Left lung (tissue), 10 donors: ENCODE measurements around the gene AKT1. TPM values are rescaled to one million over a fixed set of nuclear protein-coding genes. Genes with fewer than 3 reads are reported as not detected.
"Not testable (repeated sequence)": the region's sequence is repeated elsewhere in the genome, so short reads cannot be mapped to it uniquely, and the experiment has no call there.

Experiments used
- ATAC-seq: fragments of 200-7000 bp; cut with Tn5 transposase; one replicate; pipeline ENCODE4 v1.9.1; 2020; ENCODE audit warnings: moderate library complexity
- DNase-seq, 4 donors: peaks; one replicate each; pipeline ENCODE4 v3.0.0-alpha.2; 2013 to 2020
- H3K27ac ChIP-seq, 2 donors: fragments of 200-600 bp; sonication (generic) in 1 of 2; one replicate each; pipeline versions ENCODE4 v1.5.0 to v1.8.0; 2020 to 2021
- H3K27me3 ChIP-seq, 2 donors: fragments of 200-600 bp; sonication (generic) in 1 of 2; one replicate each; pipeline versions ENCODE4 v1.5.0 to v1.8.0; 2020 to 2021
- H3K36me3 ChIP-seq, 2 donors: fragments of 200-600 bp; sonication (generic) in 1 of 2; one replicate each; pipeline versions ENCODE4 v1.5.0 to v1.8.0; 2020 to 2021
- H3K4me1 ChIP-seq, 2 donors: fragments of 200-600 bp; one replicate each; pipeline ENCODE4 v1.8.0; 2021
- H3K4me3 ChIP-seq, 2 donors: fragments of 200-600 bp; sonication (generic) in 1 of 2; one replicate each; pipeline versions ENCODE4 v1.5.0 to v1.8.0; 2020 to 2021; ENCODE audit warnings: mild to moderate bottlenecking in 1 of 2
- H3K9me3 ChIP-seq, 2 donors: fragments of 200-600 bp; sonication (generic) in 1 of 2; one replicate each; pipeline versions ENCODE4 v1.5.0 to v1.8.0; 2020 to 2021
- CTCF ChIP-seq, 2 donors: fragments of 200-600 bp; sonication (generic) in 1 of 2; IDR thresholded peaks; one replicate each; pipeline versions ENCODE4 v1.5.0 to v1.8.0; 2021; ENCODE audit warnings: antibody characterized with exemption in 2 of 2
- intact Hi-C, 2 donors: fragments of 100-400 bp; cut with DNase I; formaldehyde crosslinking; loops; one replicate each; pipeline versions ENCODE4 v1.11.2 to v1.14.2; 2022
- polyA plus RNA-seq, 6 donors: library from polyadenylated mRNA; unstranded; fragments of 120-200 nt; gene quantifications; one replicate each; pipeline ENCODE4 v1.2.1, GENCODE V29; 2013; ENCODE audit not compliant: insufficient read length in 6 of 6
- total RNA-seq, 2 donors: library from RNA; stranded (reverse); fragmentation: NEBNext Ultra II Directional; extraction: Animal tissue kit (Norgen Biotek cat#: 25700); gene quantifications; one replicate each; pipeline ENCODE4 v1.2.1, GENCODE V29; 2021
- donor health status: DM: no; HTN: yes; CAD: no.
- donor health status: DM: no; HTN: no; CAD: no.

The AKT1 gene
- total and polyA plus RNA-seq, 8 donors = 144 to 214 (median 173) TPM

- Histone ChIP-seq H3K9me3 (no peaks in the 10 kb centered on the region), H3K27me3 (peaks cover 37 to 62% of the 10 kb centered on the region in 2 donors), H3K4me3 (peak overlapping the region in 1 of 2 donors; percentile 27), H3K4me1 (peaks cover 6 to 16% of the 10 kb centered on the region in 2 donors), H3K36me3 (no peaks in the 10 kb centered on the region), H3K27ac (no peak overlapping the region)
- peak; percentile 61 for ATAC-seq
- DNase-seq = peak in 1 of 4 donors; percentile 75
- intact Hi-C loops = no loop called here
- TF ChIP-seq CTCF (IDR thresholded peaks at IDR 0.05) = no peak
Measured at GRCh38 chr14:104843442-104844305, 48.1 kb upstream of the AKT1 start.

GRCh38 chr14:104843006-104843405 lies 47.5 kb upstream of the AKT1 start:
- intact Hi-C loops = no loop called here
- no peaks in the 10 kb centered on the region for H3K36me3 ChIP-seq
- H3K27ac ChIP-seq = no peak overlapping the region
- H3K9me3 ChIP-seq = no peaks in the 10 kb centered on the region
- no peak for ATAC-seq
- H3K27me3 ChIP-seq = peaks cover 37 to 62% of the 10 kb centered on the region in 2 donors
- no peak for TF ChIP-seq CTCF (IDR thresholded peaks at IDR 0.05)
- DNase-seq = no peak
- H3K4me3 ChIP-seq = no peak overlapping the region
- H3K4me1 ChIP-seq = peaks cover 6 to 16% of the 10 kb centered on the region in 2 donors

- Histone ChIP-seq H3K9me3 (no peaks in the 10 kb centered on the region), H3K27ac (no peak overlapping the region), H3K4me3 (no peak overlapping the region), H3K27me3 (peaks cover 37 to 53% of the 10 kb centered on the region in 2 donors), H3K4me1 (peaks cover 6 to 16% of the 10 kb centered on the region in 2 donors), H3K36me3 (no peaks in the 10 kb centered on the region)
- DNase-seq (no peak), ATAC-seq (no peak)
- intact Hi-C loops = no loop called here
- TF ChIP-seq CTCF (IDR thresholded peaks at IDR 0.05) = no peak
Measured at GRCh38 chr14:104841730-104842129, 46.2 kb upstream of the AKT1 start.

GRCh38 chr14:104836171-104836935 lies 40.8 kb upstream of the AKT1 start:
- H3K27ac ChIP-seq, H3K9me3 ChIP-seq, intact Hi-C loops, H3K4me1 ChIP-seq, H3K4me3 ChIP-seq, H3K27me3 ChIP-seq, H3K36me3 ChIP-seq, ATAC-seq: not testable (repeated sequence)
- DNase-seq = peak in 1 of 4 donors; percentile 9

- no peak overlapping the region for H3K27ac ChIP-seq
- H3K4me3 ChIP-seq = no peak overlapping the region
- ATAC-seq (no peak), DNase-seq (no peak)
- no peak for TF ChIP-seq CTCF (IDR thresholded peaks at IDR 0.05)
- peaks cover 0 to 21% of the 10 kb centered on the region in 2 donors for H3K27me3 ChIP-seq
- peaks cover 8 to 20% of the 10 kb centered on the region in 2 donors for H3K4me1 ChIP-seq
- H3K9me3 ChIP-seq = no peaks in the 10 kb centered on the region
- H3K36me3 ChIP-seq = no peaks in the 10 kb centered on the region
- intact Hi-C loops = no loop called here
Measured at GRCh38 chr14:104830781-104831180, 35.2 kb upstream of the AKT1 start.
